H1 (cell line): ENCODE data around the gene MYO16. TPM values are rescaled to one million over a fixed set of nuclear protein-coding genes. Genes with fewer than 3 reads are reported as not detected.

ENCODE experiments used
- CTCF ChIA-PET: fragments of 300-600 bp; sonication (Branson Sonifier 250); formaldehyde crosslinking; loops from one replicate; lab custom pipeline; 2021; ENCODE audit not compliant: partially characterized antibody; lab: Charles Lee
- POLR2A ChIA-PET: fragments of 300-600 bp; sonication (Branson Sonifier 250); formaldehyde crosslinking; loops from one replicate; lab custom pipeline; 2021; ENCODE audit warnings: inconsistent platforms; ENCODE audit not compliant: partially characterized antibody; lab: Charles Lee
- DNase-seq, 2 experiments: peaks; one replicate each; pipeline versions ENCODE4 v3.0.0 to v3.0.0-alpha.2; 2010 to 2022; ENCODE audit warnings: low spot score in 2 of 2, low read depth in 1 of 2, mixed read lengths in 1 of 2
- FAIRE-seq: peaks from 2 replicates; lab custom pipeline; 2011; peaks lifted over from hg19 to GRCh38; lab: Jason Lieb, UNC
- H2AFZ ChIP-seq: 2 replicates; pipeline ENCODE4 v1.8.1; 2012; ENCODE audit warnings: low read length, inconsistent platforms
- H2AK5ac ChIP-seq: 2 replicates; pipeline ENCODE4 v1.6.1; 2013; ENCODE audit warnings: low read depth, low read length
- H2BK120ac ChIP-seq: replicated peaks from 2 replicates; pipeline ENCODE3; 2013; ENCODE audit warnings: low read depth, low read length, inconsistent platforms
- H2BK12ac ChIP-seq: 2 replicates; pipeline ENCODE4 v1.6.1; 2013; ENCODE audit warnings: low read depth, low read length
- H2BK15ac ChIP-seq: 2 replicates; pipeline ENCODE4 v1.6.1; 2013; ENCODE audit warnings: low read length
- H2BK20ac ChIP-seq: 2 replicates; pipeline ENCODE4 v1.6.1; 2013; ENCODE audit warnings: low read length
- H2BK5ac ChIP-seq: 2 replicates; pipeline ENCODE4 v1.6.1; 2013; ENCODE audit warnings: low read depth, low read length
- H3K14ac ChIP-seq: 2 replicates; pipeline ENCODE4 v1.6.1; 2013; ENCODE audit warnings: inconsistent platforms; ENCODE audit not compliant: insufficient read length
- H3K18ac ChIP-seq: 2 replicates; pipeline ENCODE4 v1.6.1; 2013; ENCODE audit warnings: low read length; ENCODE audit errors: extremely low read depth
- H3K23ac ChIP-seq: 2 replicates; pipeline ENCODE4 v1.6.1; 2013; ENCODE audit warnings: inconsistent platforms; ENCODE audit not compliant: insufficient read length
- H3K23me2 ChIP-seq: 2 replicates; pipeline ENCODE4 v1.6.1; 2013; ENCODE audit warnings: low read depth, low read length
- H3K27ac ChIP-seq: 2 replicates; pipeline ENCODE4 v1.6.1; 2011; ENCODE audit warnings: low read depth, low read length, inconsistent platforms
- H3K27me3 ChIP-seq, 4 experiments: replicated peaks in 1 of 4; 1 replicate in 1 of 4; 2 replicates in 3 of 4; pipeline versions ENCODE4 v1.6.1 to v1.8.1; 2011 to 2013; ENCODE audit warnings: low read length in 3 of 4, mild to moderate bottlenecking in 3 of 4, inconsistent platforms in 2 of 4, mixed read lengths in 2 of 4, moderate library complexity in 1 of 4; ENCODE audit not compliant: control insufficient read depth in 3 of 4, insufficient read depth in 3 of 4; ENCODE audit errors: extremely low read depth in 1 of 4
- H3K36me3 ChIP-seq, 4 experiments: 2 replicates each; pipeline versions ENCODE4 v1.6.1 to v1.8.1; 2011 to 2013; ENCODE audit warnings: mild to moderate bottlenecking in 4 of 4, low read length in 3 of 4, moderate library complexity in 2 of 4, control low read depth in 1 of 4, inconsistent platforms in 1 of 4; ENCODE audit not compliant: insufficient read depth in 4 of 4, control insufficient read depth in 2 of 4
- H3K4ac ChIP-seq: replicated peaks from 2 replicates; pipeline ENCODE3; 2013; ENCODE audit warnings: low read length, low read depth, mixed read lengths, inconsistent platforms; ENCODE audit not compliant: insufficient read length
- H3K4me1 ChIP-seq, 4 experiments: replicated peaks in 1 of 4; 1 replicate in 1 of 4; 2 replicates in 3 of 4; pipeline versions ENCODE4 v1.6.1 to v1.8.1; 2011 to 2013; ENCODE audit warnings: low read length in 3 of 4, inconsistent platforms in 2 of 4, mixed read lengths in 1 of 4; ENCODE audit not compliant: insufficient read depth in 4 of 4, control insufficient read depth in 3 of 4
- H3K4me2 ChIP-seq, 2 experiments: 2 replicates each; pipeline versions ENCODE4 v1.6.1 to v1.8.1; 2011 to 2013; ENCODE audit warnings: low read depth in 2 of 2, low read length in 2 of 2, control low read depth in 1 of 2, inconsistent platforms in 1 of 2, mild to moderate bottlenecking in 1 of 2; ENCODE audit not compliant: insufficient read depth in 1 of 2
- H3K4me3 ChIP-seq, 4 experiments: fragments of 200-600, 300-600 bp in 1 of 4; sonication (generic), shearing (Covaris generic), sonication (Bioruptor Twin) in 1 of 4; 2 replicates each; pipeline versions ENCODE4 v1.5.1 to v1.8.1; 2011 to 2016; ENCODE audit warnings: low read length in 4 of 4, low read depth in 3 of 4, control low read depth in 2 of 4, inconsistent platforms in 2 of 4, mild to moderate bottlenecking in 2 of 4, mixed read lengths in 1 of 4, moderate library complexity in 1 of 4; ENCODE audit not compliant: insufficient read depth in 2 of 4; ENCODE audit errors: extremely low read depth in 1 of 4
- H3K56ac ChIP-seq: replicated peaks from 2 replicates; pipeline ENCODE3; 2013; ENCODE audit warnings: low read depth, mild to moderate bottlenecking, mixed read lengths, low read length, inconsistent platforms; ENCODE audit not compliant: insufficient read length
- H3K79me1 ChIP-seq: 2 replicates; pipeline ENCODE4 v1.6.1; 2013; ENCODE audit warnings: low read depth, low read length, control low read depth
- H3K79me2 ChIP-seq, 2 experiments: 2 replicates each; pipeline versions ENCODE4 v1.6.1 to v1.8.1; 2012 to 2013; ENCODE audit warnings: low read length in 2 of 2, mild to moderate bottlenecking in 2 of 2, inconsistent platforms in 1 of 2; ENCODE audit not compliant: insufficient read depth in 2 of 2, control insufficient read depth in 1 of 2
- H3K9ac ChIP-seq, 4 experiments: replicated peaks in 1 of 4; 1 replicate in 1 of 4; 2 replicates in 3 of 4; pipeline versions ENCODE4 v1.6.1 to v1.8.1; 2011 to 2013; ENCODE audit warnings: low read depth in 3 of 4, low read length in 3 of 4, control low read depth in 2 of 4, mild to moderate bottlenecking in 2 of 4, moderate library complexity in 2 of 4, inconsistent platforms in 1 of 4; ENCODE audit errors: extremely low read depth in 1 of 4
- H3K9me3 ChIP-seq, 2 experiments: 2 replicates each; pipeline versions ENCODE4 v1.6.1 to v1.8.1; 2012 to 2013; ENCODE audit warnings: mild to moderate bottlenecking in 2 of 2, moderate library complexity in 2 of 2, control low read depth in 1 of 2, inconsistent platforms in 1 of 2, low read depth in 1 of 2, low read length in 1 of 2, mixed read lengths in 1 of 2; ENCODE audit not compliant: insufficient read depth in 2 of 2
- H4K20me1 ChIP-seq, 2 experiments: replicated peaks in 1 of 2; 2 replicates each; pipeline versions ENCODE3 to v1.8.1; 2011 to 2013; ENCODE audit warnings: inconsistent platforms in 2 of 2, low read length in 2 of 2, mild to moderate bottlenecking in 1 of 2; ENCODE audit not compliant: insufficient read depth in 2 of 2, control insufficient read depth in 1 of 2
- H4K5ac ChIP-seq: 2 replicates; pipeline ENCODE4 v1.6.1; 2013; ENCODE audit warnings: low read length, low read depth, mixed read lengths, inconsistent platforms; ENCODE audit not compliant: insufficient read length
- H4K8ac ChIP-seq: 2 replicates; pipeline ENCODE4 v1.8.0; 2013; ENCODE audit warnings: mild to moderate bottlenecking, moderate library complexity, low read length, inconsistent platforms; ENCODE audit not compliant: insufficient read depth; ENCODE audit errors: extremely low read depth
- H4K91ac ChIP-seq: replicated peaks from 2 replicates; pipeline ENCODE3; 2013; ENCODE audit warnings: low read length, mixed read lengths, inconsistent platforms; ENCODE audit not compliant: insufficient read length
- BCL11A ChIP-seq, 2 experiments: IDR thresholded peaks; one replicate each; pipeline ENCODE4 v1.6.1; 2011; ENCODE audit warnings: low read depth in 2 of 2, low read length in 2 of 2, mild to moderate bottlenecking in 2 of 2
- CBX8 ChIP-seq: fragments of 300-800, 300-1000 bp; sonication (generic); IDR thresholded peaks from 2 replicates; pipeline ENCODE4 v1.7.1; 2016; ENCODE audit warnings: low read depth, low read length, borderline replicate concordance
- CEBPB ChIP-seq: IDR thresholded peaks from 2 replicates; pipeline ENCODE4 v1.6.1; 2012; ENCODE audit warnings: low read depth, low read length
- CTBP2 ChIP-seq: IDR thresholded peaks from 2 replicates; pipeline ENCODE4 v1.7.0; 2011; ENCODE audit warnings: borderline replicate concordance, mild to moderate bottlenecking, moderate library complexity, mixed read lengths, low read length; ENCODE audit not compliant: insufficient read depth, insufficient read length
- HDAC6 ChIP-seq: IDR thresholded peaks from one replicate; pipeline ENCODE4 v1.7.1; 2012; ENCODE audit warnings: low read depth, mild to moderate bottlenecking, inconsistent platforms, low read length, moderate library complexity
- KDM1A ChIP-seq: fragments of 200-600, 300-600 bp; sonication (generic); IDR thresholded peaks from 2 replicates; pipeline ENCODE4 v1.7.1; 2016; ENCODE audit warnings: mild to moderate bottlenecking, low read length, borderline replicate concordance
- RAD21 ChIP-seq, 2 experiments: IDR thresholded peaks in 1 of 2; conservative IDR thresholded peaks in 1 of 2; 2 replicates each; pipeline ENCODE4 v1.6.1; 2011; ENCODE audit warnings: low read depth in 2 of 2, low read length in 2 of 2, improper control_type of control experiment in 1 of 2, inconsistent platforms in 1 of 2, mild to moderate bottlenecking in 1 of 2, moderate library complexity in 1 of 2
- SP4 ChIP-seq: IDR thresholded peaks from 2 replicates; pipeline ENCODE4 v1.6.1; 2012; ENCODE audit warnings: low read length, inconsistent platforms
- TAF7 ChIP-seq: optimal IDR thresholded peaks from 2 replicates; pipeline ENCODE3; 2011; ENCODE audit warnings: low read depth, mild to moderate bottlenecking, inconsistent platforms, low read length, moderate library complexity, borderline replicate concordance
- TEAD4 ChIP-seq: IDR thresholded peaks from 2 replicates; pipeline ENCODE4 v1.6.1; 2012; ENCODE audit warnings: low read depth, low read length, inconsistent platforms, mixed read lengths
- YY1 ChIP-seq: IDR thresholded peaks from 2 replicates; pipeline ENCODE4 v1.6.1; 2011; ENCODE audit warnings: low read depth, mild to moderate bottlenecking, low read length
- WGBS, 2 experiments: shearing (Covaris generic) in 1 of 2; methylation state at CpG; one replicate each; pipeline versions ENCODE4 v1.1.6 to v1.1.7; 2013 to 2015; ENCODE audit warnings: low lambda C conversion rate in 2 of 2, mixed read lengths in 2 of 2, inconsistent platforms in 1 of 2, low coverage in 1 of 2, missing lambda C conversion rate in 1 of 2; ENCODE audit not compliant: insufficient replicate concordance in 2 of 2, insufficient coverage in 1 of 2, insufficient read length in 1 of 2; ENCODE audit errors: extremely low coverage in 1 of 2, missing lambda C conversion rate in 1 of 2; 5-methylcytosine and 5-hydroxymethylcytosine counted together
- polyA plus RNA-seq, 7 experiments: library from polyadenylated mRNA; depleted of rRNA in 3 of 7; stranded (reverse) in 5 of 7; unstranded in 2 of 7; fragments of >200 nt in 5 of 7; fragments of 200-250 nt in 2 of 7; gene quantifications; 1 replicate in 5 of 7; 2 replicates in 1 of 7; 4 replicates in 1 of 7; pipeline versions ENCODE4 v1.2.1 to v1.2.3, GENCODE V29; 2011 to 2013; ENCODE audit warnings: missing spikeins in 2 of 7, mixed read lengths in 2 of 7
- total RNA-seq: library from RNA; stranded (reverse); fragmentation: NEBNext Ultra II Directional; extraction: Animal tissue kit (Norgen Biotek cat#: 25700); gene quantifications from 2 replicates; pipeline ENCODE4 v1.2.1, GENCODE V29; 2021

Gene MYO16
- total and polyA plus RNA-seq, 2 of the 8 experiments (the other 6 are each of a cell fraction or from before 2014, with no cell fraction given): 0.02 to 0.22 TPM

DNA sequence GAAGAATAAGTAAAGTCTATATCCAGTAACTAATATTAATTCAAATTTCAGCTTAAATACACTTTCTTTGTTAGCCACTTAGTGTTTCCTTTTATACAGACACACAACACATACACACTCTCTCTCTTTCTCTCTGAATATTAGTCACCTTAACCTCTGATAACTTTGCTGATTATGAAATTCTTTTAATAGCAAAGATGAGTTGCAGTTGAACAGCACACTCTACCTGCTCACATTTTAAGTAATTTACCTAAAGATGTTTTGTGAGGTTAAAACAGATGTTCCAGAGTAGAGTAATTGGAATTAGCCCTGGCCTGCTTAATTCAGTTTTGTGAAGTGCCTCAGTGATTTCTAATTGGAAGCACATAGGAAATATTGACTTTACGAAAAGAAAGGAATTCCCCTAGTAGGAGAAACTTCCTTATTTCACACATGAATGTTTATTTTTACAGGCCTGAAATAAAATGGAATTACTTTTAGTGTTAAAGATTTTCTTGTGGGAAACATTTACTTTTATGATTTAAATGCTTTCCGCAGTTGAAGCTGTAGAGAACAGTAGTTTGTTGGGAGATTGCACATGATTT lies 184.3 kb downstream of the MYO16 start:
- POLR2A ChIA-PET: no interaction called here

More for the DNA sequence above, 184.3 kb downstream of the MYO16 start:
- Histone ChIP-seq H3K9me3 (no peaks in the 10 kb centered on the region), H4K20me1 (no peaks in the 10 kb centered on the region), H3K23ac (no peak overlapping the region), H3K4ac (no peak overlapping the region), H2AFZ (no peak overlapping the region), H4K5ac (no peak overlapping the region), H2BK5ac (no peak overlapping the region), H4K91ac (no peak overlapping the region), H2BK12ac (no peak overlapping the region), H3K4me1 (no peaks in the 10 kb centered on the region), H3K36me3 (no peaks in the 10 kb centered on the region), H3K4me2 (no peak overlapping the region), H2BK15ac (no peak overlapping the region), H3K79me2 (no peaks in the 10 kb centered on the region), H3K27ac (no peak overlapping the region), H3K9ac (no peak overlapping the region), H2BK120ac (no peak overlapping the region), H3K27me3 (no peaks in the 10 kb centered on the region), H3K79me1 (no peaks in the 10 kb centered on the region), H3K23me2 (no peaks in the 10 kb centered on the region), H3K56ac (no peak overlapping the region), H3K4me3 (no peak overlapping the region), H2AK5ac (no peak overlapping the region), H3K14ac (no peak overlapping the region), H2BK20ac (no peak overlapping the region), H3K18ac (no peak overlapping the region), H4K8ac (no peak overlapping the region)
- TF ChIP-seq CBX8 (no peak), TEAD4 (no peak), KDM1A (no peak), SP4 (no peak), CTBP2 (no peak), YY1 (no peak), CEBPB (no peak), RAD21 (IDR thresholded peaks at IDR 0.05 in 1 of 2, conservative IDR thresholded peaks at IDR 0.05 in 1 of 2; ENCODE audit: low read depth in 2 of 2, low read length in 2 of 2) (no peak), HDAC6 (no peak), BCL11A (IDR thresholded peaks at IDR 0.05; ENCODE audit: low read depth in 2 of 2, low read length in 2 of 2) (no peak), TAF7 (no peak)
- 96% methylated on average over 2 of the region's 2 CpGs; no CpG with 5 or more reads in 1 of the 2 experiments for WGBS, 2 experiments
- no peak for FAIRE-seq
- CTCF ChIA-PET: interaction anchor here (0.6 kb wide), 1 partner anchor 12 kb away, joined by 3 read pairs; no protein-coding TSS in a partner anchor
- DNase-seq: no peak
